ENCODE results near the gene DIRAS1. TPM values are rescaled to one million over a fixed set of nuclear protein-coding genes. Genes with fewer than 3 reads are reported as not detected.

DIRAS1 gene
- total and polyA plus RNA-seq, 2 of the 4 experiments (the other 2 are of a cell fraction), result 1.4 to 10.3 TPM

GRCh38 chr19:2761309-2761677 is 40.1 kb upstream of the DIRAS1 start:
- in situ Hi-C loops (cut with MboI; ENCODE audit: low sequenced_read_pairs) (no loop called here), dilution Hi-C loops (cut with HindIII; ENCODE audit: low sequenced_read_pairs, unreplicated experiment) (no loop called here)

More at GRCh38 chr19:2761309-2761677, 40.1 kb upstream of the DIRAS1 start:
- intact Hi-C loops (cut with micrococcal nuclease), result no loop called here
- DNase-seq (no peak), ATAC-seq (ENCODE audit: low read depth) (no peak)
- ChIA-PET CTCF (no interaction called here), POLR2A (ENCODE audit: unreplicated experiment) (no interaction called here)
- 95% methylated on average over 13 of the region's 16 CpGs; no CpG with 5 or more reads in 1 of the 2 experiments for WGBS, 2 experiments (ENCODE audit: extremely low coverage in 2 of 2, insufficient read length in 1 of 2)
- BruUV-seq (replicated peaks), result no TSS peak
- H3K9me3 ChIP-seq (ENCODE audit: control insufficient read depth, insufficient read depth, low read length), result no peaks in the 10 kb centered on the region
- no peak overlapping the region for H4K91ac ChIP-seq (ENCODE audit: insufficient read depth, low read depth, low read length)
- H3K27me3 ChIP-seq (ENCODE audit: control insufficient read depth, insufficient read depth, low read length), result no peaks in the 10 kb centered on the region
- no peak overlapping the region for H3K4ac ChIP-seq (ENCODE audit: low read depth, low read length)
- no peak overlapping the region for H3K4me2 ChIP-seq (ENCODE audit: low read depth, low read length)
- no peaks in the 10 kb centered on the region for H3K4me1 ChIP-seq (ENCODE audit: control insufficient read depth, insufficient read depth, low read length)
- H2AK5ac ChIP-seq (ENCODE audit: low read depth, low read length), result no peak overlapping the region
- H2BK5ac ChIP-seq (ENCODE audit: low read depth, low read length, poor library complexity, severe bottlenecking), result no peak overlapping the region
- peaks cover 3% of the 10 kb centered on the region for H4K20me1 ChIP-seq (ENCODE audit: insufficient read depth, low read length)
- H3K27ac ChIP-seq (ENCODE audit: insufficient read depth, low read length), result no peak overlapping the region
- H2BK15ac ChIP-seq (ENCODE audit: low read depth, low read length), result no peak overlapping the region
- no peak overlapping the region for H4K5ac ChIP-seq (ENCODE audit: low read depth, low read length)
- H3K79me1 ChIP-seq (ENCODE audit: low read depth in 1 of 2, low read length in 2 of 2), result peaks cover 0 to 16% of the 10 kb centered on the region in 2 experiments; a peak in 3 of 4 replicates
- no peak overlapping the region for H2AFZ ChIP-seq (replicated peaks; ENCODE audit: low read length, poor library complexity)
- H3K9ac ChIP-seq (ENCODE audit: low read depth, low read length), result no peak overlapping the region
- H2BK20ac ChIP-seq (ENCODE audit: low read depth, low read length), result no peak overlapping the region
- no peak overlapping the region for H3K56ac ChIP-seq (ENCODE audit: extremely low read depth, insufficient read depth, low read length)
- H3K18ac ChIP-seq (ENCODE audit: low read depth, low read length), result no peak overlapping the region
- no peak overlapping the region for H2AK9ac ChIP-seq (replicated peaks; ENCODE audit: low read depth, low read length, poor library complexity)
- no peak overlapping the region for H3K14ac ChIP-seq (replicated peaks; ENCODE audit: low read depth, low read length)
- no peak overlapping the region for H3K23ac ChIP-seq (ENCODE audit: low read depth, low read length)
- no peak overlapping the region for H4K8ac ChIP-seq (ENCODE audit: low read depth in 2 of 2, low read length in 2 of 2)
- TF ChIP-seq CHD1 (IDR thresholded peaks at IDR 0.05; ENCODE audit: low read depth, low read length) (no peak), MAZ (IDR thresholded peaks at IDR 0.05; ENCODE audit: borderline replicate concordance, low read depth, low read length) (no peak), MXI1 (IDR thresholded peaks at IDR 0.05; ENCODE audit: borderline replicate concordance, low read depth, low read length) (no peak), CTCF (conservative IDR thresholded peaks at IDR 0.05; ENCODE audit: low read depth, low read length) (no peak), POLR2A (IDR thresholded peaks at IDR 0.05; ENCODE audit: low read depth, low read length) (no peak)
- H2BK120ac ChIP-seq (ENCODE audit: low read depth, low read length), result no peak overlapping the region
- peaks cover 73% of the 10 kb centered on the region for H3K36me3 ChIP-seq (ENCODE audit: control insufficient read depth, insufficient read depth, low read length)
- no peak overlapping the region for H3K4me3 ChIP-seq (ENCODE audit: insufficient read depth, low read depth, low read length)
- no peaks in the 10 kb centered on the region; the same call in 1 of the 2 replicates for H3K9me1 ChIP-seq (ENCODE audit: insufficient read depth, low read length)
